Measurements from ENCODE around the gene POLR2M.

DNA sequence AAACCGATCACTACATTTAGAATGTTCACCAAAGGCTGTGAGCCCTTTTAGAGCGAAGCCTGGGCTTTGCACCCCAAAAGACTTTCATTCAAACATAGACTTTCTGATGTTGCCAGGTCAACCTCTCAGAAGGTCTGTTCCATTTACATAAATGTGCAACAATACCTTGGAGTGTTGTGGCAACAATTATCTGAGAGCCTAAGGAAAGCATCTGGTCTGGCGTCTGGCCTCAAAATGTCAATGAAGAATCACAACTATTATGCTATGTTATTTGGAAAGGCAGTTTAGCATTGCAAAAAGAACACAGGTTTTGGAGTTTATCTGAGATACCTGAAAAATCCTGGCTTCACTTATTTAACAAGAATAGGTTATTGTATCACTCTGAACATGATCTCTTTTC is 50.0 kb downstream of the POLR2M start:
- TF ChIP-seq, protein P1, sequence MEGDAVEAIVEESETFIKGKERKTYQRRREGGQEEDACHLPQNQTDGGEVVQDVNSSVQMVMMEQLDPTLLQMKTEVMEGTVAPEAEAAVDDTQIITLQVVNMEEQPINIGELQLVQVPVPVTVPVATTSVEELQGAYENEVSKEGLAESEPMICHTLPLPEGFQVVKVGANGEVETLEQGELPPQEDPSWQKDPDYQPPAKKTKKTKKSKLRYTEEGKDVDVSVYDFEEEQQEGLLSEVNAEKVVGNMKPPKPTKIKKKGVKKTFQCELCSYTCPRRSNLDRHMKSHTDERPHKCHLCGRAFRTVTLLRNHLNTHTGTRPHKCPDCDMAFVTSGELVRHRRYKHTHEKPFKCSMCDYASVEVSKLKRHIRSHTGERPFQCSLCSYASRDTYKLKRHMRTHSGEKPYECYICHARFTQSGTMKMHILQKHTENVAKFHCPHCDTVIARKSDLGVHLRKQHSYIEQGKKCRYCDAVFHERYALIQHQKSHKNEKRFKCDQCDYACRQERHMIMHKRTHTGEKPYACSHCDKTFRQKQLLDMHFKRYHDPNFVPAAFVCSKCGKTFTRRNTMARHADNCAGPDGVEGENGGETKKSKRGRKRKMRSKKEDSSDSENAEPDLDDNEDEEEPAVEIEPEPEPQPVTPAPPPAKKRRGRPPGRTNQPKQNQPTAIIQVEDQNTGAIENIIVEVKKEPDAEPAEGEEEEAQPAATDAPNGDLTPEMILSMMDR (IDR thresholded peaks at IDR 0.05; ENCODE audit: low read depth, low read length, poor library complexity, severe bottlenecking): no peak
- TF ChIP-seq EZH2phosphoT487 (IDR thresholded peaks at IDR 0.05; ENCODE audit: borderline replicate concordance, low read length): no peak

Measured in DOHH2 (cell line).